ENCODE measurements around the gene KIAA0408.
A peak's percentile ranks its signal among the peaks of the same experiment; 100 is the strongest.

The KIAA0408 gene

DNA sequence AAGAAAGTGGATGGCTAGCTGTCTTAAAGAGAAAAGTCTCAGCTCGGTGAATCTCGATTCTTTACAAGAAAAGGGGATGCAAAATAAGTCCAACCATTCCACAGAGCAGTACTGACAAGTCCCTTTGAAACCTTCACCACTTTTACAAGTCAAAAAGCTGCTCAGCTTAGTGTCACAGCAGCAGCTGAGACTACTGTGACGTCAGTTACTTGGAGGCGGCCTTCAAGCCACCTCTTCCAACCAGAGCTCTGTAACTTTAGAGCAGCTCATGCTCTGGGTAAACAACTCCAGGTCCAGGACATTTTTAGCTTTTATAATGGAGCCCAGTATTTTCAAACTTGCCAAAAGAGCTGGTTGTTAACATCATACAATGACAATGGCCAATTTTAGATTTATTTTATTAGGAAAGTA lies at the start of gene KIAA0408:
TSS of gene KIAA0408 (minus strand) at position 159 of the 411 bp plus-strand sequence. CDS start 5,408 bp downstream, outside the sequence.
- H3K27ac ChIP-seq (ENCODE audit: low read depth, low read length) = peak within 1 kb of the TSS; percentile 69
- H3K36me3 ChIP-seq (ENCODE audit: control insufficient read depth, insufficient read depth, low read length) = no peaks in the 10 kb centered on the region
- H3K4me3 ChIP-seq (ENCODE audit: low read depth, low read length) = no peak within 1 kb of the TSS
- peaks cover 38% of the 10 kb centered on the region for H3K4me1 ChIP-seq (ENCODE audit: control insufficient read depth, insufficient read depth, low read length)
- H3K27me3 ChIP-seq (ENCODE audit: control insufficient read depth, insufficient read depth, low read length) = no peaks in the 10 kb centered on the region
- H3K9me3 ChIP-seq (ENCODE audit: control insufficient read depth, insufficient read depth, low read length) = no peaks in the 10 kb centered on the region
- no peak within 1 kb of the TSS for H3K9ac ChIP-seq (ENCODE audit: low read depth, low read length)

GRCh38 chr6:127506894-127507293 lies 47.7 kb upstream of the KIAA0408 start:
- no peaks in the 10 kb centered on the region for H3K27me3 ChIP-seq (ENCODE audit: control insufficient read depth, insufficient read depth, low read length)
- peaks cover 33% of the 10 kb centered on the region for H3K36me3 ChIP-seq (ENCODE audit: control insufficient read depth, insufficient read depth, low read length)
- H3K27ac ChIP-seq (ENCODE audit: low read depth, low read length) = no peak overlapping the region
- no peaks in the 10 kb centered on the region for H3K9me3 ChIP-seq (ENCODE audit: control insufficient read depth, insufficient read depth, low read length)
- H3K4me3 ChIP-seq (ENCODE audit: low read depth, low read length) = no peak overlapping the region
- H3K4me1 ChIP-seq (ENCODE audit: control insufficient read depth, insufficient read depth, low read length) = no peaks in the 10 kb centered on the region
- no peak overlapping the region for H3K9ac ChIP-seq (ENCODE audit: low read depth, low read length)

DNA sequence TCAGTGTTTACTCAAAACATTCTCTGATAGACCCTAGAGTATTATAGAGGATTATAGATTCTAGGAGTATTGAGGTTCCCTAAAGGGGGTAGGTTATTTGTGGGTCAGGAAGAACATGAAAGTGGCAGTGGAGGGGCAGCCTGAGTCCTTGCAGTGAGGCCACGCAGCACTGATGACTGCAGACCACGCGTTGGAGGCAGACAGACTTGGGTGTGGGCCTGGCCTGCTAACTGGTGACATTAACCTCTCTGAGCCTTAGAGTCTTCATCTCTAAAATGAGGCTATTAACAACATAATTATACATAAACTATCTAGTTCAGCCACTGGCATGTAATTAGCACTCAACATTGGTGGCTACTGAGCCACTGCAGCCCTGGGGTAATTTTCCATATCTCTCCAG lies 43.8 kb upstream of the KIAA0408 start:
- H3K4me1 ChIP-seq (ENCODE audit: control insufficient read depth, insufficient read depth, low read length) = no peaks in the 10 kb centered on the region
- H3K27ac ChIP-seq (ENCODE audit: low read depth, low read length) = no peak overlapping the region
- no peak overlapping the region for H3K9ac ChIP-seq (ENCODE audit: low read depth, low read length)
- H3K4me3 ChIP-seq (ENCODE audit: low read depth, low read length) = no peak overlapping the region
- H3K27me3 ChIP-seq (ENCODE audit: control insufficient read depth, insufficient read depth, low read length) = no peaks in the 10 kb centered on the region
- peaks cover 3% of the 10 kb centered on the region; the same call in 1 of the 2 replicates for H3K36me3 ChIP-seq (ENCODE audit: control insufficient read depth, insufficient read depth, low read length)
- H3K9me3 ChIP-seq (ENCODE audit: control insufficient read depth, insufficient read depth, low read length) = no peaks in the 10 kb centered on the region

GRCh38 chr6:127497410-127497809 lies 38.2 kb upstream of the KIAA0408 start:
- Histone ChIP-seq H3K27ac (ENCODE audit: low read depth, low read length) (no peak overlapping the region), H3K36me3 (ENCODE audit: control insufficient read depth, insufficient read depth, low read length) (no peaks in the 10 kb centered on the region)

GRCh38 chr6:127496471-127496870 lies 37.3 kb upstream of the KIAA0408 start:
- Histone ChIP-seq H3K27me3 (ENCODE audit: control insufficient read depth, insufficient read depth, low read length) (no peaks in the 10 kb centered on the region), H3K36me3 (ENCODE audit: control insufficient read depth, insufficient read depth, low read length) (no peaks in the 10 kb centered on the region), H3K4me3 (ENCODE audit: low read depth, low read length) (no peak overlapping the region), H3K9me3 (ENCODE audit: control insufficient read depth, insufficient read depth, low read length) (no peaks in the 10 kb centered on the region), H3K27ac (ENCODE audit: low read depth, low read length) (no peak overlapping the region), H3K9ac (ENCODE audit: low read depth, low read length) (no peak overlapping the region), H3K4me1 (ENCODE audit: control insufficient read depth, insufficient read depth, low read length) (no peaks in the 10 kb centered on the region)

More at GRCh38 chr6:127497410-127497809, 38.2 kb upstream of the KIAA0408 start:
- H3K9ac ChIP-seq (ENCODE audit: low read depth, low read length) = no peak overlapping the region
- no peaks in the 10 kb centered on the region for H3K4me1 ChIP-seq (ENCODE audit: control insufficient read depth, insufficient read depth, low read length)
- H3K4me3 ChIP-seq (ENCODE audit: low read depth, low read length) = no peak overlapping the region
- no peaks in the 10 kb centered on the region for H3K27me3 ChIP-seq (ENCODE audit: control insufficient read depth, insufficient read depth, low read length)
- no peaks in the 10 kb centered on the region for H3K9me3 ChIP-seq (ENCODE audit: control insufficient read depth, insufficient read depth, low read length)

DNA sequence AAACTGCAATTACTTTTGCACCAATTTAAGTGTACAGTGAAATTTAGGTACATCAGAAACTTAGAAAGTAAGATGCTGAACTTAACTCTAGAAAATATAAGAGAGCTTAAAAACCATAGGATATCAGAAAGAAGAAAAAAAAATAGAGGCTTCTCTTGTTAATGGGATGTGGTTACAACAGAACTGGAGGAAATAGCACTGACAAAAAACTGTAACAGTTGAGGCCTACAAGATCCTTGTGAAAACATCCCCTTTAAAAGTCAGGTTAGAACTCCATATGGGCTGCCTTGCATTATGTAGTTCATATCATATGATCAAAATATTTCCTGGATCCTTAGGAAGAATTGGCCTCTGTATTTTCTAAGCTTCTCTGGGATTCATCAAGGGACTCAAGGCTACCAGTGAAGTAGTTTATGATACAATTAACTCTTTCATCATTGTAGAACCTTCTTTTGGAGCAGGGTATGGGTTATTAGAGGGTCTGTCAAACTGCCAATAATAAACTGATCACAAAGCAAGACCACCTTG lies 35.1 kb upstream of the KIAA0408 start:
- no peaks in the 10 kb centered on the region for H3K9me3 ChIP-seq (ENCODE audit: control insufficient read depth, insufficient read depth, low read length)
- no peak overlapping the region for H3K27ac ChIP-seq (ENCODE audit: low read depth, low read length)
- peaks cover 7% of the 10 kb centered on the region for H3K36me3 ChIP-seq (ENCODE audit: control insufficient read depth, insufficient read depth, low read length)
- no peak overlapping the region for H3K9ac ChIP-seq (ENCODE audit: low read depth, low read length)
- H3K4me3 ChIP-seq (ENCODE audit: low read depth, low read length) = no peak overlapping the region
- H3K27me3 ChIP-seq (ENCODE audit: control insufficient read depth, insufficient read depth, low read length) = no peaks in the 10 kb centered on the region
- H3K4me1 ChIP-seq (ENCODE audit: control insufficient read depth, insufficient read depth, low read length) = no peaks in the 10 kb centered on the region

- Histone ChIP-seq H3K4me3 (ENCODE audit: low read depth, low read length) (no peak overlapping the region), H3K36me3 (ENCODE audit: control insufficient read depth, insufficient read depth, low read length) (peaks cover 7% of the 10 kb centered on the region), H3K9ac (ENCODE audit: low read depth, low read length) (no peak overlapping the region), H3K4me1 (ENCODE audit: control insufficient read depth, insufficient read depth, low read length) (peaks cover 41% of the 10 kb centered on the region), H3K27ac (ENCODE audit: low read depth, low read length) (no peak overlapping the region), H3K27me3 (ENCODE audit: control insufficient read depth, insufficient read depth, low read length) (no peaks in the 10 kb centered on the region), H3K9me3 (ENCODE audit: control insufficient read depth, insufficient read depth, low read length) (no peaks in the 10 kb centered on the region)
Measured at GRCh38 chr6:127489248-127489647, 30.1 kb upstream of the KIAA0408 start.

DNA sequence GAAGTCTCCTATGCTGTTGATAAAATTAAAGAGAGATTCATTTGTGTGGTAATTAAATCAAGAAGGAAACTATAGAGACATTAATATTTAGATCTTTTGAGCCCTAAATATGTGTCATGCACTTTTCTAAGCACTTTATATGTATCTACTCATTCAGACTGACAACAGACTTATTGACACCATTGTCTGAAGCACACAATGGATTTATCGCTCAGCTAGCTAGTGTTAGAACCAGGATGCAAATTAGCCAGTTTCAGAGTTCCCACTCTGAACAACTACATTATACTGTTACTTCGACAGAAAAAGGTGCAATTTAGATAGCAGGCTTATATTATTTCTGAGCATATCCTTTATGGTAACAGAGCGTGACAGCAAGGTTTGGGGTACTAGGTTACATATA lies 27.7 kb upstream of the KIAA0408 start:
- H3K9me3 ChIP-seq (ENCODE audit: control insufficient read depth, insufficient read depth, low read length) = no peaks in the 10 kb centered on the region
- H3K4me3 ChIP-seq (ENCODE audit: low read depth, low read length) = no peak overlapping the region
- peaks cover 7% of the 10 kb centered on the region for H3K36me3 ChIP-seq (ENCODE audit: control insufficient read depth, insufficient read depth, low read length)
- no peaks in the 10 kb centered on the region for H3K27me3 ChIP-seq (ENCODE audit: control insufficient read depth, insufficient read depth, low read length)
- H3K9ac ChIP-seq (ENCODE audit: low read depth, low read length) = no peak overlapping the region
- H3K4me1 ChIP-seq (ENCODE audit: control insufficient read depth, insufficient read depth, low read length) = peaks cover 62% of the 10 kb centered on the region
- no peak overlapping the region for H3K27ac ChIP-seq (ENCODE audit: low read depth, low read length)

DNA sequence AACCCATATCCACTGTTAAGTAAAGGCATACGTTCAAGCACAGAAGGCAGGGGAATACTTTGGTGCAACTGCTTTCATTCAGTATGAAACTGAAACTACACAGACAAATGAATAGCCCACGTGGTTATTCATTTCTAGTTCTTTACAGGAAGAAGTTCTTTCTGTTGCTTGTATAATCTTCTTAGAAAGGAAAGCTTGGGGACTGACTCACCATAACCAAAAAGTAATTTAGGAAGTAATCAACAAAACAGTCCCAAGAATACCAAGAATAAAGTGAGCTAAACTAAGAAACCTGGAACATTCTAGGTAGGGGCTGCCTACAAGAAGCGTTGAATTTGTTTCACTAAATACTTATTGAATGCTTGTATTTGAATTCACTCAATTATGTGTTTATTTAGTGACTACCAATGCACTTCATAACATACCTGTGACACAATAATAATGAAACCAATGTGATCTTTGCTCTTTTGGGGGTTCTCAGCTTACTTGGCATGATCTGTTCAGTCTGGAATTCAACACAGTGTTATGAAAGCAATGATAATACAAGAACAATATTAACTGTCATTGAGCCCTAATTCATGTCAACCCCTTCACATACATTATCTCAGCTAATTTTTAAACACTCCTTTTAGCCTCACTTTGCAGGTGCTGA lies 25.1 kb upstream of the KIAA0408 start:
- Histone ChIP-seq H3K27ac (ENCODE audit: low read depth, low read length) (peak overlapping the region; percentile 91), H3K4me1 (ENCODE audit: control insufficient read depth, insufficient read depth, low read length) (peaks cover 74% of the 10 kb centered on the region), H3K9me3 (ENCODE audit: control insufficient read depth, insufficient read depth, low read length) (no peaks in the 10 kb centered on the region), H3K36me3 (ENCODE audit: control insufficient read depth, insufficient read depth, low read length) (peaks cover 11% of the 10 kb centered on the region; the same call in 1 of the 2 replicates), H3K4me3 (ENCODE audit: low read depth, low read length) (peak overlapping the region; percentile 47; the same call in 1 of the 2 replicates), H3K27me3 (ENCODE audit: control insufficient read depth, insufficient read depth, low read length) (no peaks in the 10 kb centered on the region), H3K9ac (ENCODE audit: low read depth, low read length) (peak overlapping the region; percentile 64; the same call in 1 of the 2 replicates)

- Histone ChIP-seq H3K9me3 (ENCODE audit: control insufficient read depth, insufficient read depth, low read length) (no peaks in the 10 kb centered on the region), H3K9ac (ENCODE audit: low read depth, low read length) (peak overlapping the region; percentile 64), H3K4me1 (ENCODE audit: control insufficient read depth, insufficient read depth, low read length) (peaks cover 74% of the 10 kb centered on the region), H3K36me3 (ENCODE audit: control insufficient read depth, insufficient read depth, low read length) (peaks cover 15% of the 10 kb centered on the region; the same call in 1 of the 2 replicates), H3K27me3 (ENCODE audit: control insufficient read depth, insufficient read depth, low read length) (no peaks in the 10 kb centered on the region), H3K4me3 (ENCODE audit: low read depth, low read length) (peak overlapping the region; percentile 47), H3K27ac (ENCODE audit: low read depth, low read length) (peak overlapping the region; percentile 91)
Measured at GRCh38 chr6:127483399-127484055, 24.3 kb upstream of the KIAA0408 start.

DNA sequence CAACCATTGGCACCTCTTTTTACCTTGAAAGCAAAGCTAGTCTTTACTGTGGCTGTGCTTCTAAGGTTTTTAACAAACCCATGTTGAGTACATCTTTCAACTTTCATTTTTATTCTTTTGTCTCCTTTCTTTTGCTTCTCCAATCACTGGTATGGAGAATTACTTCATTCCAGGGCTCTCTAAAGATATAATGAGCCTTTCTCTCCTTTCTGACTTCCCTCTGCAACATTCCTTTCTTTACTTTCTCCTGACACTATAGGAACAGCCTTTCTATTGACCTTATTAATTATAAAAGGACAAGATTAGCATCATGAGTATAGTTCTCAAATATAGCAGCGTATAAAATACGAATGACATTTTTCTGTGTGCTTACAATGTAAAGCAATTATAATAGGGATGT lies 23.1 kb upstream of the KIAA0408 start:
- H3K36me3 ChIP-seq (ENCODE audit: control insufficient read depth, insufficient read depth, low read length) = peaks cover 22% of the 10 kb centered on the region
- peaks cover 65% of the 10 kb centered on the region for H3K4me1 ChIP-seq (ENCODE audit: control insufficient read depth, insufficient read depth, low read length)
- H3K27ac ChIP-seq (ENCODE audit: low read depth, low read length) = peak overlapping the region; percentile 91
- no peaks in the 10 kb centered on the region for H3K9me3 ChIP-seq (ENCODE audit: control insufficient read depth, insufficient read depth, low read length)
- H3K27me3 ChIP-seq (ENCODE audit: control insufficient read depth, insufficient read depth, low read length) = no peaks in the 10 kb centered on the region
- no peak overlapping the region; the same call in 1 of the 2 replicates for H3K4me3 ChIP-seq (ENCODE audit: low read depth, low read length)
- no peak overlapping the region for H3K9ac ChIP-seq (ENCODE audit: low read depth, low read length)

Measured in HUES48 (cell line).